GM19372 (cell line): ENCODE measurements around the gene CFC1.
"Not testable (repeated sequence)": the region's sequence is repeated elsewhere in the genome, so short reads cannot be mapped to it uniquely, and the experiment has no call there.

Experiments
- ATAC-seq: cut with Tn5 transposase; IDR thresholded peaks from one replicate; pipeline ENCODE4 v1.9.1; 2021; ENCODE audit warnings: mild to moderate bottlenecking, low read depth, moderate library complexity; ENCODE audit not compliant: unreplicated experiment

Gene CFC1

DNA sequence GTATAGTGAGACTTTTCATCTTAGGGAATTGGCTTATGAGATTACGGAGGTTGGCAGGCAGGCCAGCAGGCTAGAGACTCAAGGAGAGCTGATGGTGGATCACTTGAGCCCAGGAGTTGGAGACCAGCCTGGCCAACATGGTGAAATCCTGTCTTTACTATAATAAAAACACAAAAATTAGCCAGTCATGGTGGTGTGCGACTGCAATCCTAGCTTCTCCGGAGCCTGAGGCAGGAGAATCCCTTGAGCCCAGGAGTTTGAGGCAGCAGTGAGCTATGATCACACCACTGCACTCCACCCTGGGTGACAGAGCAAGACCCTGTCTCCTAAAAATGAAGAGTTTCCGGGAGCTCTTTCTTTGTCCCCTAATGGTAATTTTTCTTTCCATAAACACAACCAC, 14.6 kb downstream of the CFC1 start:
- ATAC-seq: not testable (repeated sequence)

DNA sequence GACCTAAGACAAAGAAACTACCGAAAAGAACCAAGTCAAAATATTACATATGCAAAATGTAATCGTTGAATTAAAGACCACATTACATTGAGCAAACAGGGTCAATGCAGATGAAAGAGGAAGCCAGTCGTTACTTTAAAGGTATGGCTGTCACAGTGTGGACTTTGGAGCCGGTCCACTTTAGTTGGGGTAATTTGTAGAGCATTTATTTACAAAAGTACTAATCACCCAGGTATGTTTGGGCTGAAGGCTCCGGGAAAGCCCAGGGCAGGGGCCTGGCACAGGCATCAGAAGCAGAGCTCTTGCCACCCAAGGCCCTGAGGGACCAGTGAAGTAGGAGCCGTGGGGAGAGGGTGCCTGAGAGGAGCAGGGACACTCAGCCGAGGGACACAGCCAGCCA, 15.8 kb downstream of the CFC1 start:
- not testable (repeated sequence) for ATAC-seq

GRCh38 chr2:130582970-130583369, 16.4 kb downstream of the CFC1 start:
- not testable (repeated sequence) for ATAC-seq

DNA sequence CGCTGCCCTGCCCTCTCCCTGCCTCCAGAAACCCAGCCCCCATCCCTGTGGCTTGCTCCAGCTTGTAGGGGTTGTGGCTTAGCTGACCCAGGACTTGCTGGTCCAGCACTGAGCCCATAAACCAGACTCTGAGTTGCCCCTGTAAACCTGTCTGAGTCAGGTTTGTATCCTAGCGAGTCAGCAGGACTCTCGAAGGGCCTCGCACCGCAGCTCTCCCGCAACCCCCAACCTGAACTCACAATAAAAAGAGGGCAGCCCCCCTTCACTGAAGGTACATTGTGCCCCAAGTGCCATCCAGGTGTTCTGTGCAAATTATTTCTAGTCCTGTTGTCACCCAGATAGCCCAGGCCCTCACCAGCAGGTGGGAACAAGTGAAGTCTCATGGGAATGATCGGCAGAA, 17.9 kb downstream of the CFC1 start:
- ATAC-seq: not testable (repeated sequence)

- not testable (repeated sequence) for ATAC-seq
Observed at GRCh38 chr2:130579121-130579520, 20.3 kb downstream of the CFC1 start.

DNA sequence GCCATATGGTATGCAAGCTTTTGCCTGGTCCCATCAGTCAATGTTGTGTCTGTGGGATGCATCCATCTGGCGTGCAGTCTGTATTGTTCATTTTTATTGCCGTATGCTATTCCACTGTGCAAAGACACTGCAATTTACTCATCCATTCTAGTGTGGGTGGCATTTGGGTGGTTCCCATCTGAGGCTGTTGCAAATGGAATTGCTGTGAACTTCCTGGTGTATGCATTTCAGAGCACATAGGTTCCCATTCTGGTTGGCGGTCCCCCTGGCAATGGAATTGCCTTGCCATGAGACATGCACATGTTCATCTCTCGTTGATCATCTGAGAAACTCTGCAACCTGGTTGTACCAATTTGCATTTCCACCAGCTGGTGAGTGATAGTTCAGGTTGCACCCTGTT, 21.8 kb downstream of the CFC1 start:
- not testable (repeated sequence) for ATAC-seq

GRCh38 chr2:130576209-130576784, 23.1 kb downstream of the CFC1 start:
- ATAC-seq: not testable (repeated sequence)

DNA sequence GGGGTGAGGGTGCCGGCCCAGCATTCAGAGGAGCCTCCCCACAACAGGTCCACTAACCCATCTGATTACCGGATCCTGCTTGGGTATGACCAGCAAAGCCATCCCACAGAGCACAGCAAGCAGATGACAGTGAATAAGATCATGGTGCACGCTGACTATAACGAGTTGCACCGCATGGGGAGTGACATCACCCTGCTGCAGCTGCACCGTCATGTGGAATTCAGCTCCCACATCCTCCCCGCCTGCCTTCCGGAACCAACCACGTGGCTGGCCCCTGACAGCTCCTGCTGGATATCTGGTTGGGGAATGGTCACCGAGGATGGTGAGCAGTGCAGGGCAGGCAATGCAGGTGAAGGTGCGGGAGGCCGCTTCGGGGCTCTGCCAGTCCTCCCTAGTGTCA, 25.1 kb downstream of the CFC1 start:
- not testable (repeated sequence) for ATAC-seq

DNA sequence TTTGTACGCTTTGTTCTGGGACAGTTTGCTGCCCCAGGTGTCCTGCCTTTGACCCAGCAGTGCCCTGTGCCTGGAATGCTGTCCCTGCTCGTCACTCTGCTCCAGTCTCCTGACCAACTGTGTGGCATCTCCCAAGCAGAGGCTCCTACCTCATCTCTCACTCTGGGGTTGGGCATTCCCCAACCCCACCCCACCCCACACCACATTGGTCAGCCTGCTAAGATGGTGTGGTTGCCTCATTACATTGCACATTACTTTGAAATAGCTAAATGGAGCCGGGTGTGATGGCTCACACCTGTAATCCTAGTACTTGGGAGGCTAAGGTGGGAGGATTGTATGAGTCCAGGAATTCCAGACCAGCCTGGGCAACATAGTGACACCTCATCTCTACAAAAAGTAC, 27.4 kb downstream of the CFC1 start:
- ATAC-seq: not testable (repeated sequence)

GRCh38 chr2:130566165-130566564, 33.2 kb downstream of the CFC1 start:
- ATAC-seq: not testable (repeated sequence)

GRCh38 chr2:130556441-130556840, 42.9 kb downstream of the CFC1 start:
- not testable (repeated sequence) for ATAC-seq

DNA sequence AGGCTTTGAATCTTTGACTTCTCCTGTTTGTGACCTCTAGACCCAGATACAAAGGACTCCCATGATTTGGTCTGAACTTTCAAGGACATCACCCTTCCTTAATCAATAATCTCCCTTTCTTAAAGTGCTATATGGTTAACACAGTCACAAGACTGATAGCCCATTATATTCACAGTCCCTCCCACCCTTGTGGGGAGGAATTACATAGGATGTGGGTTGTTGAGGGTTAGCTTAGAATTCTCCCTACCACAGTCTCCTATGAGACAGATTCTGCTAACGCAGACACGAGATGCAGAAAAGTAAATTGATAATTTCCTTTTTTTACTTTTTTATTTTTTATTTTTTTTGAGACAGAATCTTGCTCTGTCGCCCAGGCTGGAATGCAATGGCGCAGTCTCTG, 45.2 kb downstream of the CFC1 start:
- not testable (repeated sequence) for ATAC-seq

GRCh38 chr2:130549475-130549874, 49.9 kb downstream of the CFC1 start:
- ATAC-seq: not testable (repeated sequence)

DNA sequence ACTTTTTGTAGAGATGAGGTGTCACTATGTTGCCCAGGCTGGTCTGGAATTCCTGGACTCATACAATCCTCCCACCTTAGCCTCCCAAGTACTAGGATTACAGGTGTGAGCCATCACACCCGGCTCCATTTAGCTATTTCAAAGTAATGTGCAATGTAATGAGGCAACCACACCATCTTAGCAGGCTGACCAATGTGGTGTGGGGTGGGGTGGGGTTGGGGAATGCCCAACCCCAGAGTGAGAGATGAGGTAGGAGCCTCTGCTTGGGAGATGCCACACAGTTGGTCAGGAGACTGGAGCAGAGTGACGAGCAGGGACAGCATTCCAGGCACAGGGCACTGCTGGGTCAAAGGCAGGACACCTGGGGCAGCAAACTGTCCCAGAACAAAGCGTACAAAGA, 51.0 kb downstream of the CFC1 start:
- not testable (repeated sequence) for ATAC-seq

GRCh38 chr2:130544978-130545377, 54.4 kb downstream of the CFC1 start:
- not testable (repeated sequence) for ATAC-seq

- not testable (repeated sequence) for ATAC-seq
Observed at GRCh38 chr2:130543785-130544528, 55.4 kb downstream of the CFC1 start.

DNA sequence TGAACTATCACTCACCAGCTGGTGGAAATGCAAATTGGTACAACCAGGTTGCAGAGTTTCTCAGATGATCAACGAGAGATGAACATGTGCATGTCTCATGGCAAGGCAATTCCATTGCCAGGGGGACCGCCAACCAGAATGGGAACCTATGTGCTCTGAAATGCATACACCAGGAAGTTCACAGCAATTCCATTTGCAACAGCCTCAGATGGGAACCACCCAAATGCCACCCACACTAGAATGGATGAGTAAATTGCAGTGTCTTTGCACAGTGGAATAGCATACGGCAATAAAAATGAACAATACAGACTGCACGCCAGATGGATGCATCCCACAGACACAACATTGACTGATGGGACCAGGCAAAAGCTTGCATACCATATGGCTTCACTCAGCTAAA, 56.6 kb downstream of the CFC1 start:
- not testable (repeated sequence) for ATAC-seq
